GM23338 (cell line): ENCODE results near the gene APMAP.

Experiments used
- CREB1 ChIP-seq: fragments of 250-450 bp; sonication (Bioruptor Pico); IDR thresholded peaks from 2 replicates; pipeline ENCODE4 v1.5.0; 2020; ENCODE audit warnings: low read depth, mild to moderate bottlenecking, moderate library complexity
- EZH2 ChIP-seq: fragments of 200-600 bp; sonication (generic); IDR thresholded peaks from one replicate; pipeline ENCODE4 v1.8.0; 2017; ENCODE audit warnings: antibody characterized with exemption, mild to moderate bottlenecking, low read depth; ENCODE audit not compliant: unreplicated experiment
- EZH2phosphoT487 ChIP-seq: fragments of 200-600 bp; sonication (generic); IDR thresholded peaks from one replicate; pipeline ENCODE4 v1.8.1; 2018; ENCODE audit warnings: antibody characterized with exemption; ENCODE audit not compliant: unreplicated experiment
- JUNB ChIP-seq: IDR thresholded peaks from one replicate; pipeline ENCODE4 v1.6.1; 2016; ENCODE audit warnings: antibody characterized with exemption; ENCODE audit not compliant: unreplicated experiment
- POLR2AphosphoS5 ChIP-seq: IDR thresholded peaks from 2 replicates; pipeline ENCODE4 v1.6.1; 2016; ENCODE audit warnings: antibody characterized with exemption, low read depth
- ZNF114 ChIP-seq: fragments of 250-450 bp; sonication (Bioruptor Pico); IDR thresholded peaks from 2 replicates; pipeline ENCODE4 v1.5.0; 2020; ENCODE audit warnings: mild to moderate bottlenecking, moderate library complexity
- ZNF331 ChIP-seq: fragments of 250-450 bp; sonication (Bioruptor Pico); IDR thresholded peaks from 2 replicates; pipeline ENCODE4 v1.5.0; 2020; ENCODE audit warnings: low read depth, mild to moderate bottlenecking, moderate library complexity
- TF ChIP-seq, protein P1 (sequence below), 2 experiments: fragments of 200-600 bp in 1 of 2; sonication (generic) in 1 of 2; conservative IDR thresholded peaks; 2 replicates each; pipeline versions ENCODE4 v1.5.1 to v1.6.1; 2016 to 2017; ENCODE audit warnings: antibody characterized with exemption in 2 of 2, low read depth in 2 of 2, mild to moderate bottlenecking in 2 of 2, moderate library complexity in 1 of 2
- TF ChIP-seq, protein P2 (sequence below): IDR thresholded peaks from one replicate; pipeline ENCODE4 v1.6.1; 2018; ENCODE audit warnings: antibody characterized with exemption; ENCODE audit not compliant: unreplicated experiment
- TF ChIP-seq, protein P3 (sequence below): IDR thresholded peaks from 2 replicates; pipeline ENCODE4 v1.6.1; 2016; ENCODE audit warnings: antibody characterized with exemption
- TF ChIP-seq, protein P4 (sequence below): fragments of 250-450 bp; sonication (Bioruptor Pico); IDR thresholded peaks from 2 replicates; pipeline ENCODE4 v1.5.0; 2020; ENCODE audit warnings: mild to moderate bottlenecking, moderate library complexity

DNA sequence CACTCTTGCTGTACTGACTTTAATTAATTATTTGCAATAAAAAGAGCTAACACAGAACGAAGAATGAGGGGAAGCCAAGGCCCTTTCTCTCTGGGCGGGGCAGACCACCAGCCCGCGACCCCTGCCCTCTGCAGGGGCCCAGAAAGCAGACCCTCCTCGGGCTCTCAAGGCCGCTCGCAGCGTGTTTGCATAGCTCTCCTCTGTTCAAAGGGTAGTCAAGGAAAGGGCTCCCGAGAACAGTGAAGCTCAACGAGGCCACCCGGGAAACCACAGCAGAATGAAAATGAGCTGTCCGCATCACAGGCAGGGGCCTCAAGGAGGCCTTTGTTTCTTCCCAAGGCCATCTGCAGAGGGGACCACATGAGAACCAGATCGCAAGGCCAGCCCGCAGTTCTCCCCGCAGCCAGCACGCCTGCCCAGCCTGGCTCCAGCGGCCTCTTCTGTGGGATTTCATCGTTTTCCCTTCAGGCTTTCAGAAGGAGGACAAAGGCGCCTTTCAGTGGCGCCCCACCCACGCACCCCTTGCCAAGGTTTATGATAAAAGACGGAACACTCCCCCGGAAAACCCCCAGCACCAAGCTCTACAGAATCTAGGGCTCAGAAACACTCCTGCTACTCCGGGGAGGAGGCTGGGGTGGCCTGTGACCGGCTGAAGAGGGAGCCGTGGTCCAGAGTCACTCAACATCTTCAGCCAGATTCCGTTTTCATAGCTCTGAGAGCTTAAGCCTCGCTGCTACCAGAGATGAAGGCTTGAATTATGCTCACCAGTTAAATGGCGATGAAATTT, 40.1 kb upstream of the APMAP start:
- TF ChIP-seq, protein P1, sequence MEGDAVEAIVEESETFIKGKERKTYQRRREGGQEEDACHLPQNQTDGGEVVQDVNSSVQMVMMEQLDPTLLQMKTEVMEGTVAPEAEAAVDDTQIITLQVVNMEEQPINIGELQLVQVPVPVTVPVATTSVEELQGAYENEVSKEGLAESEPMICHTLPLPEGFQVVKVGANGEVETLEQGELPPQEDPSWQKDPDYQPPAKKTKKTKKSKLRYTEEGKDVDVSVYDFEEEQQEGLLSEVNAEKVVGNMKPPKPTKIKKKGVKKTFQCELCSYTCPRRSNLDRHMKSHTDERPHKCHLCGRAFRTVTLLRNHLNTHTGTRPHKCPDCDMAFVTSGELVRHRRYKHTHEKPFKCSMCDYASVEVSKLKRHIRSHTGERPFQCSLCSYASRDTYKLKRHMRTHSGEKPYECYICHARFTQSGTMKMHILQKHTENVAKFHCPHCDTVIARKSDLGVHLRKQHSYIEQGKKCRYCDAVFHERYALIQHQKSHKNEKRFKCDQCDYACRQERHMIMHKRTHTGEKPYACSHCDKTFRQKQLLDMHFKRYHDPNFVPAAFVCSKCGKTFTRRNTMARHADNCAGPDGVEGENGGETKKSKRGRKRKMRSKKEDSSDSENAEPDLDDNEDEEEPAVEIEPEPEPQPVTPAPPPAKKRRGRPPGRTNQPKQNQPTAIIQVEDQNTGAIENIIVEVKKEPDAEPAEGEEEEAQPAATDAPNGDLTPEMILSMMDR (conservative IDR thresholded peaks at IDR 0.05; ENCODE audit: low read depth in 2 of 2): no peak
- TF ChIP-seq CREB1 (CRISPR knock-in tag) (no peak), EZH2phosphoT487 (no peak), POLR2AphosphoS5 (no peak), EZH2 (no peak), ZNF331 (CRISPR knock-in tag) (no peak), ZNF114 (CRISPR knock-in tag) (no peak), JUNB (no peak)
- TF ChIP-seq, protein P2, sequence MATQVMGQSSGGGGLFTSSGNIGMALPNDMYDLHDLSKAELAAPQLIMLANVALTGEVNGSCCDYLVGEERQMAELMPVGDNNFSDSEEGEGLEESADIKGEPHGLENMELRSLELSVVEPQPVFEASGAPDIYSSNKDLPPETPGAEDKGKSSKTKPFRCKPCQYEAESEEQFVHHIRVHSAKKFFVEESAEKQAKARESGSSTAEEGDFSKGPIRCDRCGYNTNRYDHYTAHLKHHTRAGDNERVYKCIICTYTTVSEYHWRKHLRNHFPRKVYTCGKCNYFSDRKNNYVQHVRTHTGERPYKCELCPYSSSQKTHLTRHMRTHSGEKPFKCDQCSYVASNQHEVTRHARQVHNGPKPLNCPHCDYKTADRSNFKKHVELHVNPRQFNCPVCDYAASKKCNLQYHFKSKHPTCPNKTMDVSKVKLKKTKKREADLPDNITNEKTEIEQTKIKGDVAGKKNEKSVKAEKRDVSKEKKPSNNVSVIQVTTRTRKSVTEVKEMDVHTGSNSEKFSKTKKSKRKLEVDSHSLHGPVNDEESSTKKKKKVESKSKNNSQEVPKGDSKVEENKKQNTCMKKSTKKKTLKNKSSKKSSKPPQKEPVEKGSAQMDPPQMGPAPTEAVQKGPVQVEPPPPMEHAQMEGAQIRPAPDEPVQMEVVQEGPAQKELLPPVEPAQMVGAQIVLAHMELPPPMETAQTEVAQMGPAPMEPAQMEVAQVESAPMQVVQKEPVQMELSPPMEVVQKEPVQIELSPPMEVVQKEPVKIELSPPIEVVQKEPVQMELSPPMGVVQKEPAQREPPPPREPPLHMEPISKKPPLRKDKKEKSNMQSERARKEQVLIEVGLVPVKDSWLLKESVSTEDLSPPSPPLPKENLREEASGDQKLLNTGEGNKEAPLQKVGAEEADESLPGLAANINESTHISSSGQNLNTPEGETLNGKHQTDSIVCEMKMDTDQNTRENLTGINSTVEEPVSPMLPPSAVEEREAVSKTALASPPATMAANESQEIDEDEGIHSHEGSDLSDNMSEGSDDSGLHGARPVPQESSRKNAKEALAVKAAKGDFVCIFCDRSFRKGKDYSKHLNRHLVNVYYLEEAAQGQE: no peak
- TF ChIP-seq, protein P3, sequence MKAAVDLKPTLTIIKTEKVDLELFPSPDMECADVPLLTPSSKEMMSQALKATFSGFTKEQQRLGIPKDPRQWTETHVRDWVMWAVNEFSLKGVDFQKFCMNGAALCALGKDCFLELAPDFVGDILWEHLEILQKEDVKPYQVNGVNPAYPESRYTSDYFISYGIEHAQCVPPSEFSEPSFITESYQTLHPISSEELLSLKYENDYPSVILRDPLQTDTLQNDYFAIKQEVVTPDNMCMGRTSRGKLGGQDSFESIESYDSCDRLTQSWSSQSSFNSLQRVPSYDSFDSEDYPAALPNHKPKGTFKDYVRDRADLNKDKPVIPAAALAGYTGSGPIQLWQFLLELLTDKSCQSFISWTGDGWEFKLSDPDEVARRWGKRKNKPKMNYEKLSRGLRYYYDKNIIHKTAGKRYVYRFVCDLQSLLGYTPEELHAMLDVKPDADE: no peak
- TF ChIP-seq, protein P4, sequence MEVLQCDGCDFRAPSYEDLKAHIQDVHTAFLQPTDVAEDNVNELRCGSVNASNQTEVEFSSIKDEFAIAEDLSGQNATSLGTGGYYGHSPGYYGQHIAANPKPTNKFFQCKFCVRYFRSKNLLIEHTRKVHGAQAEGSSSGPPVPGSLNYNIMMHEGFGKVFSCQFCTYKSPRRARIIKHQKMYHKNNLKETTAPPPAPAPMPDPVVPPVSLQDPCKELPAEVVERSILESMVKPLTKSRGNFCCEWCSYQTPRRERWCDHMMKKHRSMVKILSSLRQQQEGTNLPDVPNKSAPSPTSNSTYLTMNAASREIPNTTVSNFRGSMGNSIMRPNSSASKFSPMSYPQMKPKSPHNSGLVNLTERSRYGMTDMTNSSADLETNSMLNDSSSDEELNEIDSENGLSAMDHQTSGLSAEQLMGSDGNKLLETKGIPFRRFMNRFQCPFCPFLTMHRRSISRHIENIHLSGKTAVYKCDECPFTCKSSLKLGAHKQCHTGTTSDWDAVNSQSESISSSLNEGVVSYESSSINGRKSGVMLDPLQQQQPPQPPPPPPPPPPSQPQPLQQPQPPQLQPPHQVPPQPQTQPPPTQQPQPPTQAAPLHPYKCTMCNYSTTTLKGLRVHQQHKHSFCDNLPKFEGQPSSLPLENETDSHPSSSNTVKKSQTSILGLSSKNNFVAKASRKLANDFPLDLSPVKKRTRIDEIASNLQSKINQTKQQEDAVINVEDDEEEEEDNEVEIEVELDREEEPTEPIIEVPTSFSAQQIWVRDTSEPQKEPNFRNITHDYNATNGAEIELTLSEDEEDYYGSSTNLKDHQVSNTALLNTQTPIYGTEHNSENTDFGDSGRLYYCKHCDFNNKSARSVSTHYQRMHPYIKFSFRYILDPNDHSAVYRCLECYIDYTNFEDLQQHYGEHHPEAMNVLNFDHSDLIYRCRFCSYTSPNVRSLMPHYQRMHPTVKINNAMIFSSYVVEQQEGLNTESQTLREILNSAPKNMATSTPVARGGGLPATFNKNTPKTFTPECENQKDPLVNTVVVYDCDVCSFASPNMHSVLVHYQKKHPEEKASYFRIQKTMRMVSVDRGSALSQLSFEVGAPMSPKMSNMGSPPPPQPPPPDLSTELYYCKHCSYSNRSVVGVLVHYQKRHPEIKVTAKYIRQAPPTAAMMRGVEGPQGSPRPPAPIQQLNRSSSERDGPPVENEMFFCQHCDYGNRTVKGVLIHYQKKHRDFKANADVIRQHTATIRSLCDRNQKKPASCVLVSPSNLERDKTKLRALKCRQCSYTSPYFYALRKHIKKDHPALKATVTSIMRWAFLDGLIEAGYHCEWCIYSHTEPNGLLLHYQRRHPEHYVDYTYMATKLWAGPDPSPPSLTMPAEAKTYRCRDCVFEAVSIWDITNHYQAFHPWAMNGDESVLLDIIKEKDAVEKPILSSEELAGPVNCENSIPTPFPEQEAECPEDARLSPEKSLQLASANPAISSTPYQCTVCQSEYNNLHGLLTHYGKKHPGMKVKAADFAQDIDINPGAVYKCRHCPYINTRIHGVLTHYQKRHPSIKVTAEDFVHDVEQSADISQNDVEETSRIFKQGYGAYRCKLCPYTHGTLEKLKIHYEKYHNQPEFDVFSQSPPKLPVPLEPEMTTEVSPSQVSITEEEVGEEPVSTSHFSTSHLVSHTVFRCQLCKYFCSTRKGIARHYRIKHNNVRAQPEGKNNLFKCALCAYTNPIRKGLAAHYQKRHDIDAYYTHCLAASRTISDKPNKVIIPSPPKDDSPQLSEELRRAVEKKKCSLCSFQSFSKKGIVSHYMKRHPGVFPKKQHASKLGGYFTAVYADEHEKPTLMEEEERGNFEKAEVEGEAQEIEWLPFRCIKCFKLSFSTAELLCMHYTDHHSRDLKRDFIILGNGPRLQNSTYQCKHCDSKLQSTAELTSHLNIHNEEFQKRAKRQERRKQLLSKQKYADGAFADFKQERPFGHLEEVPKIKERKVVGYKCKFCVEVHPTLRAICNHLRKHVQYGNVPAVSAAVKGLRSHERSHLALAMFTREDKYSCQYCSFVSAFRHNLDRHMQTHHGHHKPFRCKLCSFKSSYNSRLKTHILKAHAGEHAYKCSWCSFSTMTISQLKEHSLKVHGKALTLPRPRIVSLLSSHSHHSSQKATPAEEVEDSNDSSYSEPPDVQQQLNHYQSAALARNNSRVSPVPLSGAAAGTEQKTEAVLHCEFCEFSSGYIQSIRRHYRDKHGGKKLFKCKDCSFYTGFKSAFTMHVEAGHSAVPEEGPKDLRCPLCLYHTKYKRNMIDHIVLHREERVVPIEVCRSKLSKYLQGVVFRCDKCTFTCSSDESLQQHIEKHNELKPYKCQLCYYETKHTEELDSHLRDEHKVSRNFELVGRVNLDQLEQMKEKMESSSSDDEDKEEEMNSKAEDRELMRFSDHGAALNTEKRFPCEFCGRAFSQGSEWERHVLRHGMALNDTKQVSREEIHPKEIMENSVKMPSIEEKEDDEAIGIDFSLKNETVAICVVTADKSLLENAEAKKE (CRISPR knock-in tag): peak; percentile 45; the same call in 1 of the 2 replicates
